ENCODE measurements around the gene HECTD4. TPM values are rescaled to one million over a fixed set of nuclear protein-coding genes. Genes with fewer than 3 reads are reported as not detected.

The HECTD4 gene
- total RNA-seq, 1 experiment from 2014 or later, result 30.0 TPM

DNA sequence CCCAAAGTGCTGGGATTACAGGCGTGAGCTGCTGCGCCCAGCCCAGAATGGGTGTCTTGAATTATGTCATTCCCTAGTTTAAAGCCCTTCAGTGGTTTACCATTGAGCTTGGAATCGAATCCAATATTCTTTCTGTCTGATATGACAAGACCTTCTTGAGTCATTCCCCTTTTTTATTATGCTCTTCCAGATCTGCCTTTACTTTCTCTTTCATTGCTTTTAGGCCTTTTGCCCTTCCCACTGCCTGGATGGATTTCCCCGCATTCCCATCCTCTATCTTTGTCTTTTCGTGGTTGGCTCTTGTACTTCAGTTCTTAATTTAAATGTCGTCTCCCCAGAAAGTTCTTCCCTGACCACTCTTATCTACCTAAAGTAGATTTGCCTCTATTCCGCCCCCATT lies 255.3 kb downstream of the HECTD4 start:
- Histone ChIP-seq H3K56ac (ENCODE audit: insufficient read length, low read depth, low read length) (no peak overlapping the region), H2BK12ac (ENCODE audit: insufficient read length, low read depth, low read length) (no peak overlapping the region), H2BK15ac (ENCODE audit: low read depth, low read length) (no peak overlapping the region), H3K14ac (ENCODE audit: insufficient read depth, low read length) (no peak overlapping the region), H3K79me1 (ENCODE audit: insufficient read depth, low read depth, low read length, poor library complexity, severe bottlenecking) (no peaks in the 10 kb centered on the region), H3T11ph (ENCODE audit: low read length) (no peak overlapping the region), H2BK5ac (ENCODE audit: insufficient read length, low read length) (no peak overlapping the region), H3K4me1 (ENCODE audit: insufficient read depth, low read length) (no peaks in the 10 kb centered on the region), H3K23ac (ENCODE audit: insufficient read length, low read depth, low read length) (no peak overlapping the region), H3K9me3 (ENCODE audit: control insufficient read depth, low read depth, low read length) (no peaks in the 10 kb centered on the region), H3K23me2 (ENCODE audit: insufficient read length, low read depth, low read length, poor library complexity, severe bottlenecking) (peaks cover 8% of the 10 kb centered on the region), H3K79me2 (ENCODE audit: insufficient read depth, low read length) (no peaks in the 10 kb centered on the region; the same call in 1 of the 2 replicates), H3K18ac (ENCODE audit: insufficient read length, low read depth, low read length) (no peak overlapping the region), H2BK20ac (ENCODE audit: low read depth, low read length, poor library complexity, severe bottlenecking) (no peak overlapping the region), H4K8ac (replicated peaks; ENCODE audit: insufficient read length, low read depth, low read length) (no peak overlapping the region), H2AK5ac (ENCODE audit: insufficient read length, low read length) (no peak overlapping the region), H2BK120ac (ENCODE audit: low read depth, low read length, poor library complexity, severe bottlenecking) (no peak overlapping the region), H3K4me2 (ENCODE audit: insufficient read depth, insufficient read length, low read length) (no peak overlapping the region), H3K27me3 (ENCODE audit: insufficient read depth, low read length) (no peaks in the 10 kb centered on the region), H2AFZ (ENCODE audit: low read length) (no peak overlapping the region), H4K20me1 (ENCODE audit: control insufficient read depth, insufficient read depth, insufficient read length) (no peaks in the 10 kb centered on the region), H4K91ac (ENCODE audit: insufficient read length, low read depth, low read length) (no peak overlapping the region), H3K9ac (ENCODE audit: extremely low read depth, insufficient read length, low read length) (no peak overlapping the region), H3K4ac (ENCODE audit: low read depth, low read length) (no peak overlapping the region), H4K5ac (ENCODE audit: insufficient read length, low read depth, low read length) (no peak overlapping the region), H3K27ac (ENCODE audit: insufficient read length, low read depth, low read length) (no peak overlapping the region)
- Mint-ChIP-seq H3K27ac (no peak overlapping the region), H3K9me3 (no peaks in the 10 kb centered on the region), H3K4me3 (peak overlapping the region; percentile 83 to 89), H3K4me1 (peaks cover 23 to 24% of the 10 kb centered on the region in 2 experiments), H3K27me3 (ENCODE audit: low read depth) (no peaks in the 10 kb centered on the region), H3K36me3 (ENCODE audit: insufficient read depth in 1 of 3, low read depth in 3 of 3) (no peaks in the 10 kb centered on the region)
- no peak for TF ChIP-seq CTCF (conservative IDR thresholded peaks at IDR 0.05)
- no peak for DNase-seq
- WGBS (ENCODE audit: extremely low coverage, insufficient read length, low lambda C conversion rate), result no CpG with 5 or more reads among the region's 7 CpGs

Data from H9 (cell line).